ENCODE data around the gene CNPY1. TPM values are rescaled to one million over a fixed set of nuclear protein-coding genes. Genes with fewer than 3 reads are reported as not detected.
A peak's percentile ranks its signal among the peaks of the same experiment; 100 is the strongest.

The CNPY1 gene
- total RNA-seq, 1 experiment from 2014 or later, result not detected

- in situ Hi-C loops (cut with HindIII; ENCODE audit: low pct_unique_long_range_greater_than_20kb, low sequenced_read_pairs), result no loop called here
- peaks cover 16% of the 10 kb centered on the region for H3K27me3 ChIP-seq (ENCODE audit: control insufficient read depth, insufficient read depth, low read length)
Measured at GRCh38 chr7:155536451-155536850, 9.9 kb downstream of the CNPY1 start.

GRCh38 chr7:155534691-155535090, 11.7 kb downstream of the CNPY1 start:
- POLR2A ChIA-PET, result interaction anchor here (0.6 kb wide), 1 partner anchor 46 kb away, joined by 3 read pairs; no protein-coding TSS in a partner anchor
- CTCF ChIA-PET, result interaction anchor here (0.5 to 0.6 kb wide), 2 partner anchors 15 to 154 kb away, joined by 4 to 9 read pairs; no protein-coding TSS in a partner anchor
- intact Hi-C loops (cut with micrococcal nuclease; ENCODE audit: unreplicated experiment), result no loop called here
- BruUV-seq (replicated peaks), result no TSS peak
- Histone ChIP-seq H3K27me3 (ENCODE audit: control insufficient read depth, insufficient read depth, low read length) (peaks cover 16% of the 10 kb centered on the region), H3K4me1 (ENCODE audit: control insufficient read depth, insufficient read depth, low read length) (no peaks in the 10 kb centered on the region), H3K9me3 (ENCODE audit: control insufficient read depth, insufficient read depth, low read depth, low read length) (no peaks in the 10 kb centered on the region), H3K36me3 (ENCODE audit: control insufficient read depth, insufficient read depth, low read length) (no peaks in the 10 kb centered on the region), H3K4me3 (ENCODE audit: low read depth in 2 of 2, low read length in 2 of 2) (no peak overlapping the region), H3K27ac (ENCODE audit: low read length) (no peak overlapping the region)
- in situ Hi-C loops (cut with HindIII; ENCODE audit: low pct_unique_long_range_greater_than_20kb, low sequenced_read_pairs), result no loop called here
- 0 out of 2 replicates have a peak, but pooled peaks have one; percentile 9 for ATAC-seq
- TF ChIP-seq TCF7L2 (IDR thresholded peaks at IDR 0.05; ENCODE audit: low read depth, low read length) (no peak), CTCF (IDR thresholded peaks at IDR 0.05) (no peak), POLR2AphosphoS5 (IDR thresholded peaks at IDR 0.05; ENCODE audit: low read depth, low read length) (no peak), SIN3A (IDR thresholded peaks at IDR 0.05; ENCODE audit: borderline replicate concordance, insufficient read depth, low read depth, low read length) (no peak), REST (IDR thresholded peaks at IDR 0.05; ENCODE audit: insufficient read depth in 1 of 2, low read depth in 2 of 2, low read length in 1 of 2) (no peak)
- DNase-seq (ENCODE audit: low read depth, low spot score), result no peak

More at GRCh38 chr7:155536451-155536850, 9.9 kb downstream of the CNPY1 start:
- no peak for TF ChIP-seq CTCF (IDR thresholded peaks at IDR 0.05)
- TF ChIP-seq POLR2AphosphoS5 (IDR thresholded peaks at IDR 0.05; ENCODE audit: low read depth, low read length), result no peak
- TF ChIP-seq SIN3A (IDR thresholded peaks at IDR 0.05; ENCODE audit: borderline replicate concordance, insufficient read depth, low read depth, low read length), result no peak
- TF ChIP-seq TCF7L2 (IDR thresholded peaks at IDR 0.05; ENCODE audit: low read depth, low read length), result no peak
- no peak for TF ChIP-seq REST (IDR thresholded peaks at IDR 0.05; ENCODE audit: insufficient read depth in 1 of 2, low read depth in 2 of 2, low read length in 1 of 2)
- BruUV-seq (replicated peaks), result no TSS peak
- CTCF ChIA-PET, result no interaction called here
- ATAC-seq (no peak), DNase-seq (ENCODE audit: low read depth, low spot score) (no peak)
- H3K27ac ChIP-seq (ENCODE audit: low read length), result no peak overlapping the region
- H3K4me3 ChIP-seq (ENCODE audit: low read depth in 2 of 2, low read length in 2 of 2), result no peak overlapping the region
- intact Hi-C loops (cut with micrococcal nuclease; ENCODE audit: unreplicated experiment), result no loop called here
- H3K9me3 ChIP-seq (ENCODE audit: control insufficient read depth, insufficient read depth, low read depth, low read length), result no peaks in the 10 kb centered on the region
- POLR2A ChIA-PET, result no interaction called here
- H3K36me3 ChIP-seq (ENCODE audit: control insufficient read depth, insufficient read depth, low read length), result no peaks in the 10 kb centered on the region
- no peaks in the 10 kb centered on the region for H3K4me1 ChIP-seq (ENCODE audit: control insufficient read depth, insufficient read depth, low read length)

All from Panc1 (cell line).